CD4-positive, alpha-beta T cell treated with Interleukin-2 at 100 ng/mL for 4 hours (primary cell): Measurements from ENCODE around the gene MRC2.

Experiments used
- DNase-seq: peaks from one replicate; pipeline ENCODE4 v3.0.0-alpha.2; 2020; ENCODE audit warnings: low spot score

Gene MRC2

GRCh38 chr17:62661337-62661736, 33.9 kb downstream of the MRC2 start:
- no peak for DNase-seq

- no peak for DNase-seq
These were observed 35.4 kb downstream of the MRC2 start for GRCh38 chr17:62662855-62663254.

GRCh38 chr17:62663304-62663703, 35.8 kb downstream of the MRC2 start:
- no peak for DNase-seq

- DNase-seq = no peak
These were observed 37.1 kb downstream of the MRC2 start for GRCh38 chr17:62664336-62665120.

GRCh38 chr17:62665599-62665998, 38.1 kb downstream of the MRC2 start:
- no peak for DNase-seq

- no peak for DNase-seq
These were observed 38.8 kb downstream of the MRC2 start for GRCh38 chr17:62666061-62666800.

GRCh38 chr17:62666801-62667591, 39.5 kb downstream of the MRC2 start:
- no peak for DNase-seq

GRCh38 chr17:62668091-62668804, 40.8 kb downstream of the MRC2 start:
- DNase-seq = no peak

GRCh38 chr17:62670202-62670821, 42.8 kb downstream of the MRC2 start:
- DNase-seq = no peak

GRCh38 chr17:62671553-62671952, 44.1 kb downstream of the MRC2 start:
- no peak for DNase-seq

- no peak for DNase-seq
These were observed 45.5 kb downstream of the MRC2 start for GRCh38 chr17:62672957-62673356.

- no peak for DNase-seq
These were observed 46.3 kb downstream of the MRC2 start for GRCh38 chr17:62673614-62674362.

- DNase-seq = no peak
These were observed 46.9 kb downstream of the MRC2 start for GRCh38 chr17:62674363-62674739.

GRCh38 chr17:62674841-62675240, 47.4 kb downstream of the MRC2 start:
- no peak for DNase-seq

GRCh38 chr17:62675260-62675659, 47.8 kb downstream of the MRC2 start:
- DNase-seq = no peak

- DNase-seq = no peak
These were observed 48.2 kb downstream of the MRC2 start for GRCh38 chr17:62675701-62676100.

GRCh38 chr17:62676231-62676943, 48.9 kb downstream of the MRC2 start:
- no peak for DNase-seq

GRCh38 chr17:62676952-62677596, 49.6 kb downstream of the MRC2 start:
- DNase-seq = no peak

GRCh38 chr17:62678214-62678919, 50.9 kb downstream of the MRC2 start:
- DNase-seq = no peak
